ENCODE results near the gene C9. TPM values are rescaled to one million over a fixed set of nuclear protein-coding genes. Genes with fewer than 3 reads are reported as not detected.

Gene C9
- total RNA-seq, 4 donors from 2014 or later: not detected

DNA sequence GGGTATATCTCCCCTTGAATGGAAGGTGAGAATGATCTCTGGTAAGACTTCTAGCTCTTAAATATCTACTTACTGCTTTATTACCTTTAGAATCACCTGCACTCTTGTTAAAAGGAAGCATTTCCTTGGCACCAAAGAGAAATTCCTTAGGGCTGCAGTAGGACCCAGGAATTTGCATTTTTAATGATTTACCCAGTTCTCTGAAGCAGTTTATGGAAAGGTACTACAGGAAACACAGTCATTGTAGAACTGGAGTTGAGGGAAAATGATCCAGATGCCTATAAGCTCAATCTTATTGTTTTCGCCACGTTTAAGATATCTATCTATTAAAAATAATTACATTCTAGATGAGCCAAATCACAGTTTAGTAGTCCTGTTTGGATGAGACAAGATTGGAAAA is 9.5 kb upstream of the C9 start:
- no peaks in the 10 kb centered on the region for H3K36me3 ChIP-seq
- H3K27me3 ChIP-seq: no peaks in the 10 kb centered on the region
- no peaks in the 10 kb centered on the region for H3K9me3 ChIP-seq
- peaks cover 0 to 13% (median 6%) of the 10 kb centered on the region in 4 donors for H3K4me1 ChIP-seq
- peak overlapping the region in 3 of 4 donors; percentile 4 to 47 (median 42) for H3K27ac ChIP-seq
- WGBS, 2 donors (ENCODE audit: low coverage in 1 of 2): 52 to 60% methylated on average over 2 of the region's 2 CpGs
- DNase-seq: no peak
- in situ Hi-C loops (cut with MboI; ENCODE audit: low pct_ligation_motif_present in 1 of 4, low pct_unique_long_range_greater_than_20kb in 1 of 4, low sequenced_read_pairs in 3 of 4) (loop anchor here in 2 of 4 donors (5.0 to 10.0 kb wide), 2 partner anchors 171 to 179 kb away; no protein-coding TSS in a partner anchor), intact Hi-C loops (cut with DNase I; ENCODE audit: low total_unique reads) (no loop called here)
- TF ChIP-seq POLR2AphosphoS5 (IDR thresholded peaks at IDR 0.05) (no peak), EP300 (IDR thresholded peaks at IDR 0.05; ENCODE audit: low read depth) (no peak), POLR2A (IDR thresholded peaks at IDR 0.05) (no peak)
- TF ChIP-seq, protein P1, sequence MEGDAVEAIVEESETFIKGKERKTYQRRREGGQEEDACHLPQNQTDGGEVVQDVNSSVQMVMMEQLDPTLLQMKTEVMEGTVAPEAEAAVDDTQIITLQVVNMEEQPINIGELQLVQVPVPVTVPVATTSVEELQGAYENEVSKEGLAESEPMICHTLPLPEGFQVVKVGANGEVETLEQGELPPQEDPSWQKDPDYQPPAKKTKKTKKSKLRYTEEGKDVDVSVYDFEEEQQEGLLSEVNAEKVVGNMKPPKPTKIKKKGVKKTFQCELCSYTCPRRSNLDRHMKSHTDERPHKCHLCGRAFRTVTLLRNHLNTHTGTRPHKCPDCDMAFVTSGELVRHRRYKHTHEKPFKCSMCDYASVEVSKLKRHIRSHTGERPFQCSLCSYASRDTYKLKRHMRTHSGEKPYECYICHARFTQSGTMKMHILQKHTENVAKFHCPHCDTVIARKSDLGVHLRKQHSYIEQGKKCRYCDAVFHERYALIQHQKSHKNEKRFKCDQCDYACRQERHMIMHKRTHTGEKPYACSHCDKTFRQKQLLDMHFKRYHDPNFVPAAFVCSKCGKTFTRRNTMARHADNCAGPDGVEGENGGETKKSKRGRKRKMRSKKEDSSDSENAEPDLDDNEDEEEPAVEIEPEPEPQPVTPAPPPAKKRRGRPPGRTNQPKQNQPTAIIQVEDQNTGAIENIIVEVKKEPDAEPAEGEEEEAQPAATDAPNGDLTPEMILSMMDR (IDR thresholded peaks at IDR 0.05): no peak
- no peak overlapping the region for H3K4me3 ChIP-seq

DNA sequence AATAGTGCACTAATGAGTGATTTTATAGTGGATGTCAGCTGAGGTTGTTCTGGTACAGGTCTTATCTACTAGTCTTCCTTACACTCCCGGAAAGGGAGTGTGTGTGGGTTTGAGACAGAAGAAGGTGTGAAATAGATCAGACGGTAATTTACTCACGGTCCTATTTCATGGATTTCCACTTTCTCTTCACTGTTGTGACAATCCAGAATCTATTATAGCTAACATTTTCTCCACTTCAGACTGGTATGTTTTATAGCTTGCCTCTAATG is 7.0 kb upstream of the C9 start:
- TF ChIP-seq EP300 (IDR thresholded peaks at IDR 0.05; ENCODE audit: low read depth) (no peak), POLR2A (IDR thresholded peaks at IDR 0.05) (no peak)
- TF ChIP-seq, protein P1 (IDR thresholded peaks at IDR 0.05): no peak
- in situ Hi-C loops (cut with MboI; ENCODE audit: low pct_ligation_motif_present in 1 of 4, low pct_unique_long_range_greater_than_20kb in 1 of 4, low sequenced_read_pairs in 3 of 4) (loop anchor here in 2 of 4 donors (5.0 to 10.0 kb wide), 2 partner anchors 174 to 181 kb away; no protein-coding TSS in a partner anchor), intact Hi-C loops (cut with DNase I; ENCODE audit: low total_unique reads) (no loop called here)
- Histone ChIP-seq H3K27ac (no peak overlapping the region), H3K4me1 (peaks cover 0 to 13% (median 6%) of the 10 kb centered on the region in 4 donors), H3K27me3 (no peaks in the 10 kb centered on the region), H3K4me3 (no peak overlapping the region), H3K9me3 (no peaks in the 10 kb centered on the region), H3K36me3 (no peaks in the 10 kb centered on the region)
- WGBS, 2 donors (ENCODE audit: low coverage in 1 of 2): 57 to 63% methylated on average over 3 of the region's 3 CpGs
- DNase-seq: no peak

DNA sequence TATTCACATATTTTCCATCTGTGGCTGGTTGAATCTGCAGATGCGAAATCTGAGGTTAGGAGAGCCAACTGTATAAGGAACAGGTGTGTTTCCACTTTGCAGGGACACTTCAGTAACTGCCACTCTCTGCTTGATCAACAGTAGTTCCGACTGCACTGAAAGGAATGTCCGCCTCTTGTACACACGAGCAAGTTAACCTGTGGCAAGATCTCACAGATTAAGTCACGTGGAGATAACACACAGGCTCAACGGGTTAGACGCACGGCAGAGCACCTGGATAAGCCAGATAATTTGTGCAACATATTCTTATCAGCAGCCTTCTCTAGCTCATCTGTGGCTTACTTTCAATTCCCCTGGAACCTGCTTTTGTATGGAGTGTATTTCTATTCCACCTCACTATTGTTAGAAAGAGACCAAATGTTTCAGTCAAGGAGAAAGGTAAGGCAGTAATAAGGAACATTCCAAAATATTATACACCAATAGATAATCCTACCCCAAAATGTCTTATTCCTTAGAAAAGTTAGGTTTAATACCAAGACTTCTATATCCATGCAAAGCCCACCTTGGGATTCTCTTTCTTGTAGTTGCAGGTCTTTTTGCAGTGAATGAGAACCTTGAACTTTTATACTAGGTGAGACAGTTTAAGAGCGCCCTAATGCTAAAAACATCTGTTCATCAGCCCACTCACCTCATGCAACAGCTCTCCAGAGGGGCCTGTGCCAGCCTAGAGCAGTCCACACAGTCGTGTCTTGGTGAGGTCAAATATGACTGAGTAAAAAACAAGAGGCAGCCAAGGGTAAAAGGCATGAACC is 6.5 kb upstream of the C9 start:
- TF ChIP-seq POLR2AphosphoS5 (IDR thresholded peaks at IDR 0.05): peak in 2 of 3 donors; percentile 41 to 65
- TF ChIP-seq EP300 (IDR thresholded peaks at IDR 0.05; ENCODE audit: low read depth): no peak
- intact Hi-C loops (cut with DNase I; ENCODE audit: low total_unique reads): no loop called here
- peaks cover 0 to 13% (median 6%) of the 10 kb centered on the region in 4 donors for H3K4me1 ChIP-seq
- H3K4me3 ChIP-seq: no peak overlapping the region
- DNase-seq: peak; percentile 47
- H3K27ac ChIP-seq: no peak overlapping the region
- 44 to 54% methylated on average over 2 to 10 of the region's 10 CpGs for WGBS, 2 donors (ENCODE audit: low coverage in 1 of 2)
- no peaks in the 10 kb centered on the region for H3K9me3 ChIP-seq
- H3K36me3 ChIP-seq: no peaks in the 10 kb centered on the region
- in situ Hi-C loops (cut with MboI; ENCODE audit: low pct_ligation_motif_present in 1 of 4, low pct_unique_long_range_greater_than_20kb in 1 of 4, low sequenced_read_pairs in 3 of 4): loop anchor here in 2 of 4 donors (5.0 to 10.0 kb wide), 2 partner anchors 174 to 182 kb away; no protein-coding TSS in a partner anchor
- H3K27me3 ChIP-seq: no peaks in the 10 kb centered on the region

DNA sequence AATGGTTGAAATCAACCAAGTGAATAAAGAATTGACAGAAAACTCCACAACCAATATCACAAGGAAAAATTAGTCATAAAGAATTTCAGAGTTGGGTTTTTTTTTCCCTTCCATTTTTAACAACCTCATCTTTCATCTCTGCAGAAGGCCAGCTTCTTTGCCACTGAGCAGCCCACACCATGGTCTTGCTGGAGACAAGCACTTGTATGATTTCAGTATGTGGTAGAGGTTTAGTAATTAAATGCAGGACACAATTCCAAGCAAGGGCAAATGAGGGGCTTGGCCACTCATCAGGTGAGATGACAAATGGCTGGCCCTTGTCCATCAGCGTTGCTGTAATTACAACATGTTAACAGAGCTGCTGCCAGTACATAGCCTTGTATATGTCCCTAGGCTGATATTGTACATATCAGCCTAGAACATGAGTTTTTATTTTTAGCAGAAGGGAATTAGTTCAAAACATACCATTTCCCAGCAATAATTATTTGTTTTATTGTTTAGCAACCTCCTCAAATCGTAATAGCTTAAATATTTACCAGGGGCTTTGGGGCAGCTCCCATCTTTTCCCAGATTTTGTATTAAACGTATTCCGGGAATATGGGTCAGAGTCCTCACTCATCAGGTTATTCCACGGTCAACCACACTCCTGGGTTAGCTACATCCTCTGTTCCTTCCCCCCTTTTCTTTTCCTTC is 5.0 kb upstream of the C9 start:
- Histone ChIP-seq H3K27ac (no peak overlapping the region), H3K9me3 (no peaks in the 10 kb centered on the region), H3K36me3 (no peaks in the 10 kb centered on the region), H3K27me3 (no peaks in the 10 kb centered on the region), H3K4me1 (peaks cover 0 to 9% (median 4%) of the 10 kb centered on the region in 4 donors), H3K4me3 (no peak overlapping the region)
- intact Hi-C loops (cut with DNase I; ENCODE audit: low total_unique reads): no loop called here
- TF ChIP-seq, protein P1 (IDR thresholded peaks at IDR 0.05): no peak
- no peak for TF ChIP-seq POLR2A (IDR thresholded peaks at IDR 0.05)
- no peak for TF ChIP-seq POLR2AphosphoS5 (IDR thresholded peaks at IDR 0.05)
- no peak for TF ChIP-seq EP300 (IDR thresholded peaks at IDR 0.05; ENCODE audit: low read depth)
- no peak for DNase-seq
- 69 to 78% methylated on average over 4 to 5 of the region's 5 CpGs for WGBS, 2 donors (ENCODE audit: low coverage in 1 of 2)
- in situ Hi-C loops (cut with MboI; ENCODE audit: low pct_ligation_motif_present in 1 of 4, low pct_unique_long_range_greater_than_20kb in 1 of 4, low sequenced_read_pairs in 3 of 4): no loop called here

All from transverse colon (tissue), 4 donors.